GM12864 (cell line): ENCODE data around the gene TERB1.
A peak's percentile ranks its signal among the peaks of the same experiment; 100 is the strongest.

ENCODE experiments used
- DNase-seq: peaks from one replicate; pipeline ENCODE4 v3.0.0-alpha.2; 2011; ENCODE audit warnings: low read depth
- H3K4me3 ChIP-seq: 2 replicates; pipeline ENCODE4 v1.5.1; 2011; ENCODE audit warnings: mild to moderate bottlenecking, low read depth, low read length, control low read depth
- TF ChIP-seq, protein P1 (sequence below): IDR thresholded peaks from 2 replicates; pipeline ENCODE4 v1.5.1; 2011; ENCODE audit warnings: low read depth, mild to moderate bottlenecking, moderate library complexity, low read length, control low read depth, inconsistent platforms; ENCODE audit errors: missing control alignments

The TERB1 gene

DNA sequence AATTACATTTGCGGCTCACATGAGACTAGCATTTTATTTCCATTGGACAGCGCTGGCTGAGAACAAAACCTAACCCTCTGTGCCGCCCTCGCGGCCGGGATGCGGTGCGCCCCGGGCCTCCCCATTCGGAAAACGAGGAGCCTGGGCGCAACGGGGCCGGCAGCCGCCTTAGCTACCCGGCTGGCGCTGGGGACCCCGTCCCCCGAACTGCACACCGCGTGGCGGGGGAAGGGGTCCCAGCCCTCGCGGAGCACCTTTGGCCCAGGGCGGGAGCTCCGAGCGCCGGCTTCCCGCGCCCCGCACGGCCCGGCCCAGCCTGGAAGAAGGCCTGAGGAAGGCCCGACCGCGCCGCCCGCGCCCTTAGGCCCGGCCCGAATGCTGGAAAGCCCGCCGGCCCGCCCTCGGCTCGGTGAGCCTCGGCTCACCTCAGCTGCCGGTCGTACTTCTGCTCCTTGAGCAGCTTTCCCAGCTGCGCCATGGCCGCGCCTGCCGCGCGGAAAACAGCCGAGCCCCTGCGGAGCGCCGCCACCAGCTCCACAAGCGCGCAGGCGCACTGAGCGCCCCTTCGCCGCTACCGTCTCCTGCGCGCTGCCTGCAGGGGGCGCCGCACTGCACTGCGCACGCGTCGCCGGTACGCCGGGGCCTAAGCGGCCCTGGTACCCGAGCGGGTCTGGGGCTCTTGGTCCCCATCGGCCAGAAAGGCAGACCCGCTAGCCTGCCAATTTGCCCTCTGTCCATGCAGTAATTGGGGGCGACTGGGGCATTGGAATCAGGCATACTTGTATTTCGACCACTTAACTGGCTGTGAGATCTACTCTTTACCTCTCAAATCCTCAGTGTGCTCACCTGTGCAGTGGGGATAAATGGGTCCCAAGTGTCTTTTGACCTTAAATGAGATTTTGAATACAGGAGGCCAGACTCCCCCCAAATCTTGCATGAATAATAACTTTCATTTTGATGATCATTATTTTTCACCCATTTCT is 29.3 kb upstream of the TERB1 start, which contains the start of gene NAE1:
NAE1 (minus strand) TSS at position 555 of the 983 bp plus-strand sequence; CDS start at position 478, 77 bp downstream.
- TF ChIP-seq, protein P1, sequence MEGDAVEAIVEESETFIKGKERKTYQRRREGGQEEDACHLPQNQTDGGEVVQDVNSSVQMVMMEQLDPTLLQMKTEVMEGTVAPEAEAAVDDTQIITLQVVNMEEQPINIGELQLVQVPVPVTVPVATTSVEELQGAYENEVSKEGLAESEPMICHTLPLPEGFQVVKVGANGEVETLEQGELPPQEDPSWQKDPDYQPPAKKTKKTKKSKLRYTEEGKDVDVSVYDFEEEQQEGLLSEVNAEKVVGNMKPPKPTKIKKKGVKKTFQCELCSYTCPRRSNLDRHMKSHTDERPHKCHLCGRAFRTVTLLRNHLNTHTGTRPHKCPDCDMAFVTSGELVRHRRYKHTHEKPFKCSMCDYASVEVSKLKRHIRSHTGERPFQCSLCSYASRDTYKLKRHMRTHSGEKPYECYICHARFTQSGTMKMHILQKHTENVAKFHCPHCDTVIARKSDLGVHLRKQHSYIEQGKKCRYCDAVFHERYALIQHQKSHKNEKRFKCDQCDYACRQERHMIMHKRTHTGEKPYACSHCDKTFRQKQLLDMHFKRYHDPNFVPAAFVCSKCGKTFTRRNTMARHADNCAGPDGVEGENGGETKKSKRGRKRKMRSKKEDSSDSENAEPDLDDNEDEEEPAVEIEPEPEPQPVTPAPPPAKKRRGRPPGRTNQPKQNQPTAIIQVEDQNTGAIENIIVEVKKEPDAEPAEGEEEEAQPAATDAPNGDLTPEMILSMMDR: peak; percentile 99
- H3K4me3 ChIP-seq: peak within 1 kb of the TSS; percentile 92
- DNase-seq: peak; percentile 62

DNA sequence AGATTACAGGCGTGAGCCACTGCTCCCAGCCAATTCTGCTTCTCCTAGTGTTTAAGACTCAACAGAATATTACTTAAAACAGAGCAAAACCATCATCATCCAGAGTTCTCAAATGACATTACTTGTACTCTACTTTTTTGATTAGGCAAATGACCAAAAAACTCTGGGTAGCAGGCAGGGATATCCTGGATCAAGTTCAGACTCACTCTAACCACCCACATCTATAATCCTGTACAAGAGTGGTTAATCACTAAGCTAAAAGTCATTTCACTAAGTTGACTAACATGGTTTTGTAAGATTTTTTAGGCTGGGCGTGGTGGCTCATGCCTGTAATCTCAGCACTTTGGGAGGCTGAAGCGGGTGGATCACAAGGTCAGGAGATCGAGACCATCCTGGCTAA is 22.6 kb upstream of the TERB1 start:
- TF ChIP-seq, protein P1: no peak
- no peak for DNase-seq
- H3K4me3 ChIP-seq: no peak overlapping the region

DNA sequence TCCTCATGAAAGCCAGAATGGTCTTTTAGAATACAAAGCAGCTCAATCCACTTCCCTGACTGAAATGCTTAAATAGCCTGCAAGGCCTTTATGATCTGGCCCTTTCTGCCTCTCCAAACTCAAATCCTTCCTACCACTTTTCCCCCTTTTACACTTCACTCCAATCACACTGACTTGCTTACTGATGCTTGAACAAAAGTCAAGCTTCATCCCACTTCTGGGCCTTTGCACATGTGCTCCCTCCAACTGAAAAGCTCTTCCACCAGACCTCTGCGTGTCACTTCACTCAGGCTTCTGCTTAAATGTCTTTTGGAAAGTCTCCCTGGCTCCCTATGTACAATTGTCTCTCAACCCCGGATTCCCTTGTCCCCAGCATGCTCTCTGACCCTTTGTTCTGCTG is 13.3 kb upstream of the TERB1 start:
- H3K4me3 ChIP-seq: no peak overlapping the region
- DNase-seq: no peak
- TF ChIP-seq, protein P1: no peak

GRCh38 chr16:66811043-66811442 is 9.7 kb upstream of the TERB1 start:
- TF ChIP-seq, protein P1: no peak
- DNase-seq: no peak
- no peak overlapping the region for H3K4me3 ChIP-seq

GRCh38 chr16:66810391-66810790 is 9.0 kb upstream of the TERB1 start:
- DNase-seq: no peak
- TF ChIP-seq, protein P1: no peak
- no peak overlapping the region for H3K4me3 ChIP-seq

DNA sequence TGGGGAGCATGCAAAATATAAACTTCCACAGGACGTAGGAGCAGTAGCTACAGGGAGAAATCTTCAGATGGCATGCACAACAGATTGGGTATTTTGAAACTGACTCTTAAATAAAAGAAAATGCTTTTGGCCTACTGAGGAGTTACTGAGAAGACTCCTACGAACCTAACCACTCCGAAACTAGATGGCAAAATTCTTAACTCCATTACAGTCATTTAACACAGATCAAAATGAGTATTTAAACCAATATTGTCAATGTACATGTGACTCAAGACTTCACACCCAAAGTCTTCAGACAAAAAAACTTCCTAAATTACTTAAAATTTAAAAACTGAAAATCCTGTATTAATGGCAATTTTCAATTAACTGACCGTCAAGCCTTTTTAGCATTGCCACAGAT is 8.4 kb upstream of the TERB1 start:
- TF ChIP-seq, protein P1: no peak
- no peak for DNase-seq
- no peak overlapping the region for H3K4me3 ChIP-seq
